Measurements from ENCODE around the gene CRIM1.

Gene CRIM1

DNA sequence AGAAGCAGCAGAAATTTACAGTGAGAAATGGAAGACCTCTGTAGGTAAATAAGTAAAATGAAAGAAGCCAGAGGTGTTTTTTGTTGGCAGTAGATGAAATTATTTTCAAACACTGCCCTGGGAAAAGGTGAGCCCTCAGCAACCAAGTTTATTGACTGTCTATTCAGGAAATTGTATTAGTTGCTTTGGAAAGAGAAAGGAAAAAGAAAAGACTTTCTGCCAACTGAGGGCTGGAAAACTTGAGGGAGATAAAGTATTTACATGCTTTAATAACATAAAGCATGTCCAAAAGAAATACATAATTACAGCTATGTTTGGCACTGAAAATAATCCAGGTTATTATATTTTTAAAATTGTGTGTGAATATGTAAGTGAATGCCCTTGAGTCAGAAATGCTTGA, 14.7 kb downstream of the CRIM1 start:
- Histone ChIP-seq H3K4me3 (ENCODE audit: low read length) (no peak overlapping the region), H3K9ac (ENCODE audit: low read length) (no peak overlapping the region), H3K4me2 (ENCODE audit: low read depth, low read length) (no peak overlapping the region), H2AFZ (ENCODE audit: low read length) (no peak overlapping the region), H3K9me3 (replicated peaks; ENCODE audit: insufficient read depth, low read length) (no peaks in the 10 kb centered on the region), H3K79me2 (ENCODE audit: low read length) (no peaks in the 10 kb centered on the region), H4K20me1 (ENCODE audit: insufficient read depth, low read length) (no peaks in the 10 kb centered on the region), H3K4me1 (ENCODE audit: low read length) (peaks cover 8% of the 10 kb centered on the region), H3K36me3 (replicated peaks; ENCODE audit: insufficient read depth, low read length) (no peaks in the 10 kb centered on the region), H3K27me3 (replicated peaks; ENCODE audit: insufficient read depth, low read length) (no peaks in the 10 kb centered on the region), H3K9me2 (replicated peaks; ENCODE audit: insufficient read depth, low read length) (no peaks in the 10 kb centered on the region), H3F3A (ENCODE audit: insufficient read depth, low read length) (no peaks in the 10 kb centered on the region), H3K27ac (ENCODE audit: low read length) (no peak overlapping the region)
- DNase-seq, result no peak
- TF ChIP-seq EZH2phosphoT487 (IDR thresholded peaks at IDR 0.05; ENCODE audit: low read length) (no peak), EZH2 (optimal IDR thresholded peaks at IDR 0.05; ENCODE audit: low read depth, low read length) (no peak)
- TF ChIP-seq, protein P1, sequence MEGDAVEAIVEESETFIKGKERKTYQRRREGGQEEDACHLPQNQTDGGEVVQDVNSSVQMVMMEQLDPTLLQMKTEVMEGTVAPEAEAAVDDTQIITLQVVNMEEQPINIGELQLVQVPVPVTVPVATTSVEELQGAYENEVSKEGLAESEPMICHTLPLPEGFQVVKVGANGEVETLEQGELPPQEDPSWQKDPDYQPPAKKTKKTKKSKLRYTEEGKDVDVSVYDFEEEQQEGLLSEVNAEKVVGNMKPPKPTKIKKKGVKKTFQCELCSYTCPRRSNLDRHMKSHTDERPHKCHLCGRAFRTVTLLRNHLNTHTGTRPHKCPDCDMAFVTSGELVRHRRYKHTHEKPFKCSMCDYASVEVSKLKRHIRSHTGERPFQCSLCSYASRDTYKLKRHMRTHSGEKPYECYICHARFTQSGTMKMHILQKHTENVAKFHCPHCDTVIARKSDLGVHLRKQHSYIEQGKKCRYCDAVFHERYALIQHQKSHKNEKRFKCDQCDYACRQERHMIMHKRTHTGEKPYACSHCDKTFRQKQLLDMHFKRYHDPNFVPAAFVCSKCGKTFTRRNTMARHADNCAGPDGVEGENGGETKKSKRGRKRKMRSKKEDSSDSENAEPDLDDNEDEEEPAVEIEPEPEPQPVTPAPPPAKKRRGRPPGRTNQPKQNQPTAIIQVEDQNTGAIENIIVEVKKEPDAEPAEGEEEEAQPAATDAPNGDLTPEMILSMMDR (IDR thresholded peaks at IDR 0.05; ENCODE audit: low read length), result no peak

DNA sequence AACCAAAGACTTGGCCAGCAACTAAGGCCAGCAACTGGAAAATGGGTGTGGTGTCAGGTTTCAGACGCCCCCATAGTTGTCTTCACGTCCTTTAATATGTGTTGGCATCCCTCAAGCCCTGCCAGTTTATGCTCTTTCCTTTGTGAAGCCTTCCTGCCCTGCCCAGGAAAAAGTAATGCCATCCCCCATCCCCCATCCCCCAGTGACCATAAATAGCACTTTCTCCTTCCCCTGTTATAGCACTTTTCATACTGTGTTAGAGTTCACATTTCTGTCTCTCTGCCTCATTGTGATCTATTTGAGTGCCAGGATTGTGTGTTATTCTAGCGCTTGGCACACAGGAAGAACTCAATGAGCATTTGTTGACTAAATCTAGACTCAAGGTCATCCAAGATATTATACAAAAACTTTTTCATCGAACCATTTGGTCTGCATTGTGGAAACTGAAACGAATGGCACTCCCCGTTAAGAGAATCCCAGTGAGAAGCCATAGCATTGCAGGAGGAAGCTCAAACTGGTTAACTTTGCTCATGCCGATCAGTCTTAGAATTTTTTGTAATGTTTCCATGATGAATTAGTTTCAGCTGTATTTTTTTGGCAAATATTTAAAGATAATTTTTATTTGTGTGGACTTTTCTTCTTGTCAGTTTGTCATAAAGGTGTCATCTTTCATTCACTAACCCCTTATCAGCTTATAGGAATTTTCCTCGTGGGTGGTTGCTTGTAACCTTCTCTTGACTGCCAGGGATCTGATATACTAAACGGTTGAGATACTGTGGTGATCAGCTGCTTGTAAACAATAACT, 15.7 kb downstream of the CRIM1 start:
- H3K79me2 ChIP-seq (ENCODE audit: low read length), result no peaks in the 10 kb centered on the region
- TF ChIP-seq, protein P1 (IDR thresholded peaks at IDR 0.05; ENCODE audit: low read length), result no peak
- TF ChIP-seq EZH2 (optimal IDR thresholded peaks at IDR 0.05; ENCODE audit: low read depth, low read length) (no peak), EZH2phosphoT487 (IDR thresholded peaks at IDR 0.05; ENCODE audit: low read length) (no peak)
- no peak for DNase-seq
- H3K9ac ChIP-seq (ENCODE audit: low read length), result no peak overlapping the region
- H3K27ac ChIP-seq (ENCODE audit: low read length), result no peak overlapping the region
- no peaks in the 10 kb centered on the region for H3K27me3 ChIP-seq (replicated peaks; ENCODE audit: insufficient read depth, low read length)
- no peaks in the 10 kb centered on the region for H3K9me2 ChIP-seq (replicated peaks; ENCODE audit: insufficient read depth, low read length)
- H3K4me3 ChIP-seq (ENCODE audit: low read length), result no peak overlapping the region
- peaks cover 7% of the 10 kb centered on the region for H3K4me1 ChIP-seq (ENCODE audit: low read length)
- no peak overlapping the region for H3K4me2 ChIP-seq (ENCODE audit: low read depth, low read length)
- no peaks in the 10 kb centered on the region for H3F3A ChIP-seq (ENCODE audit: insufficient read depth, low read length)
- no peaks in the 10 kb centered on the region for H3K9me3 ChIP-seq (replicated peaks; ENCODE audit: insufficient read depth, low read length)
- H3K36me3 ChIP-seq (replicated peaks; ENCODE audit: insufficient read depth, low read length), result no peaks in the 10 kb centered on the region
- no peaks in the 10 kb centered on the region for H4K20me1 ChIP-seq (ENCODE audit: insufficient read depth, low read length)
- H2AFZ ChIP-seq (ENCODE audit: low read length), result no peak overlapping the region

DNA sequence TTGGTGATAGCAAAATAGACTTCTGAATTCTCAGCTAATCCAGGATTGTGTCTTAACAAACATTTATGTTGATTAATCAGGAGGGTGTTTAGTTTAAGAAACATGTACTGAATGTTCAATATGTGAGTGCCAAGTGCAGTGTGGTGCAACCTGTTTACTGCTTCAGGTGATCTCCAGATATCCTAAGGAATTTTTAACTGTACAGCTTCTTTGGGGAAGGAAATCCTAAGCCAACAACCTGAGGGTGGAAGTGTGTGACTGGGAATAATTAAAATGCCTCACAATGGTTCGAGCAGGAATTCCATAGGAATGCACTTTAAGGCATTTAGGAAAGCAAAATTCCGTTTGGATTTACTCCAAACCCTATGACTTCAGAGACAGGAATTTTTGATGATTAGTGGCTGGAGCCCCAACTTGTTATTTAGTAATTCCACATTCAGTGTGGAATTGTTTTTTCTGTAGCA, 16.4 kb downstream of the CRIM1 start:
- H3K36me3 ChIP-seq (replicated peaks; ENCODE audit: insufficient read depth, low read length), result no peaks in the 10 kb centered on the region
- no peak for DNase-seq
- no peak overlapping the region for H2AFZ ChIP-seq (ENCODE audit: low read length)
- H3K9me2 ChIP-seq (replicated peaks; ENCODE audit: insufficient read depth, low read length), result no peaks in the 10 kb centered on the region
- H4K20me1 ChIP-seq (ENCODE audit: insufficient read depth, low read length), result no peaks in the 10 kb centered on the region
- no peaks in the 10 kb centered on the region for H3K79me2 ChIP-seq (ENCODE audit: low read length)
- H3K9ac ChIP-seq (ENCODE audit: low read length), result no peak overlapping the region
- no peak overlapping the region for H3K4me2 ChIP-seq (ENCODE audit: low read depth, low read length)
- H3K4me3 ChIP-seq (ENCODE audit: low read length), result no peak overlapping the region
- H3K4me1 ChIP-seq (ENCODE audit: low read length), result 0 out of 2 replicates have a peak, but pooled peaks cover under 1% of the 10 kb centered on the region
- TF ChIP-seq EZH2 (optimal IDR thresholded peaks at IDR 0.05; ENCODE audit: low read depth, low read length), result no peak
- no peak for TF ChIP-seq EZH2phosphoT487 (IDR thresholded peaks at IDR 0.05; ENCODE audit: low read length)
- TF ChIP-seq, protein P1 (IDR thresholded peaks at IDR 0.05; ENCODE audit: low read length), result no peak
- no peaks in the 10 kb centered on the region for H3K27me3 ChIP-seq (replicated peaks; ENCODE audit: insufficient read depth, low read length)
- no peak overlapping the region for H3K27ac ChIP-seq (ENCODE audit: low read length)
- H3F3A ChIP-seq (ENCODE audit: insufficient read depth, low read length), result no peaks in the 10 kb centered on the region
- no peaks in the 10 kb centered on the region for H3K9me3 ChIP-seq (replicated peaks; ENCODE audit: insufficient read depth, low read length)
